OCI-LY1 (cell line): ENCODE data around the gene ARID3A.

Experiments used
- H2AFZ ChIP-seq: fragments of 200-600 bp; sonication (generic), shearing (Covaris generic); 2 replicates; pipeline ENCODE4 v1.6.0; 2014; ENCODE audit warnings: antibody characterized with exemption, mild to moderate bottlenecking, low read length
- H3F3A ChIP-seq: fragments of 200-600 bp; sonication (generic), shearing (Covaris generic); 2 replicates; pipeline ENCODE4 v1.6.0; 2014; ENCODE audit warnings: mild to moderate bottlenecking, antibody characterized with exemption, low read length, moderate library complexity; ENCODE audit not compliant: insufficient read depth
- H3K27ac ChIP-seq: fragments of 200-600 bp; sonication (generic); 2 replicates; pipeline ENCODE4 v1.5.1; 2014; ENCODE audit warnings: low read length, mixed run types, mild to moderate bottlenecking, low read depth; ENCODE audit not compliant: poor library complexity, severe bottlenecking
- H3K27me3 ChIP-seq: fragments of 200-600 bp; sonication (generic); 2 replicates; pipeline ENCODE4 v1.6.0; 2014; ENCODE audit warnings: antibody characterized with exemption, mild to moderate bottlenecking, low read length, moderate library complexity; ENCODE audit not compliant: insufficient read depth
- H3K36me3 ChIP-seq: fragments of 200-600 bp; sonication (generic); 2 replicates; pipeline ENCODE4 v1.6.1; 2014; ENCODE audit warnings: mild to moderate bottlenecking, antibody characterized with exemption, low read length, moderate library complexity, mixed read lengths; ENCODE audit not compliant: insufficient read depth
- H3K4me1 ChIP-seq: fragments of 200-600 bp; sonication (generic); 2 replicates; pipeline ENCODE4 v1.5.1; 2014; ENCODE audit warnings: mild to moderate bottlenecking, low read length, moderate library complexity; ENCODE audit not compliant: insufficient read depth, severe bottlenecking
- H3K4me2 ChIP-seq: fragments of 200-600 bp; sonication (generic), shearing (Covaris generic); 2 replicates; pipeline ENCODE4 v1.6.1; 2014; ENCODE audit warnings: low read length
- H3K4me3 ChIP-seq: fragments of 200-600 bp; sonication (generic); 2 replicates; pipeline ENCODE4 v1.5.1; 2014; ENCODE audit warnings: low read length, low read depth, mild to moderate bottlenecking, mixed read lengths; ENCODE audit not compliant: poor library complexity, severe bottlenecking
- H3K79me2 ChIP-seq: fragments of 200-600 bp; shearing (Covaris generic); 2 replicates; pipeline ENCODE4 v1.6.1; 2016; ENCODE audit warnings: mixed run types, low read length, mixed read lengths; ENCODE audit not compliant: insufficient read depth
- H3K9ac ChIP-seq: fragments of 200-600 bp; sonication (generic), shearing (Covaris generic); 2 replicates; pipeline ENCODE4 v1.6.1; 2014; ENCODE audit warnings: mild to moderate bottlenecking, low read length, mixed read lengths
- H3K9me2 ChIP-seq: fragments of 200-600 bp; sonication (generic), shearing (Covaris generic); 2 replicates; pipeline ENCODE4 v1.6.1; 2014; ENCODE audit warnings: low read depth, mild to moderate bottlenecking, low read length, mixed read lengths
- H3K9me3 ChIP-seq: fragments of 200-600 bp; shearing (Covaris generic); 2 replicates; pipeline ENCODE4 v1.6.1; 2014; ENCODE audit warnings: low read length, mixed read lengths
- H4K20me1 ChIP-seq: fragments of 200-600 bp; sonication (generic), shearing (Covaris generic); 2 replicates; pipeline ENCODE4 v1.6.0; 2016; ENCODE audit warnings: mild to moderate bottlenecking, low read length; ENCODE audit not compliant: insufficient read depth
- EZH2 ChIP-seq: fragments of 200-600 bp; sonication (generic), shearing (Covaris generic); IDR thresholded peaks from 2 replicates; pipeline ENCODE4 v1.8.0; 2017; ENCODE audit warnings: borderline replicate concordance, mixed run types, mild to moderate bottlenecking, antibody characterized with exemption, low read length, moderate library complexity, mixed read lengths
- TF ChIP-seq, protein P1 (sequence below): fragments of 200-600 bp; sonication (generic), shearing (Covaris generic); IDR thresholded peaks from 2 replicates; pipeline ENCODE4 v1.5.1; 2017; ENCODE audit warnings: mild to moderate bottlenecking, antibody characterized with exemption, low read length, moderate library complexity, mixed read lengths

Gene ARID3A

DNA sequence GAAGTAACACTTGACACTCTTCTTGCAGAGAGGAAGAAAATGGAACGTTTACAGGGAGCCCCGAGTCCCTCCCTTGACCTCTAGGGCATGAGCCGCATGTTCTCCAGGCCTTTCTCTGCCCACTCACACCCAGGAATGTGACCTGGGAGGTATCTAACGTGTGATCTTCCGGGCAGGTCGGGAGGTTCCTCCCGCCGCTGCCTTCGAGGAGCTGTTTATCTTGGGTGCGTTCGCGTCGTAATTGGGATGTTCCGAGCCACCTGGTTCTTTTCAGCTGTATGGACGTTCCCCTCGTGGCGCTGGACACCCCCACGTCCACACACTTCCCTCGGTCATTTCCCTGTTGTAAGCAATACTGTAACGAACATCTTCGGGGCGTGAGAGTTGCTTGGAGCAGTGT, 13.6 kb downstream of the ARID3A start:
- peaks cover 32% of the 10 kb centered on the region; the same call in 1 of the 2 replicates for H3K27me3 ChIP-seq
- no peaks in the 10 kb centered on the region for H3K36me3 ChIP-seq
- H3F3A ChIP-seq: no peaks in the 10 kb centered on the region
- TF ChIP-seq, protein P1, sequence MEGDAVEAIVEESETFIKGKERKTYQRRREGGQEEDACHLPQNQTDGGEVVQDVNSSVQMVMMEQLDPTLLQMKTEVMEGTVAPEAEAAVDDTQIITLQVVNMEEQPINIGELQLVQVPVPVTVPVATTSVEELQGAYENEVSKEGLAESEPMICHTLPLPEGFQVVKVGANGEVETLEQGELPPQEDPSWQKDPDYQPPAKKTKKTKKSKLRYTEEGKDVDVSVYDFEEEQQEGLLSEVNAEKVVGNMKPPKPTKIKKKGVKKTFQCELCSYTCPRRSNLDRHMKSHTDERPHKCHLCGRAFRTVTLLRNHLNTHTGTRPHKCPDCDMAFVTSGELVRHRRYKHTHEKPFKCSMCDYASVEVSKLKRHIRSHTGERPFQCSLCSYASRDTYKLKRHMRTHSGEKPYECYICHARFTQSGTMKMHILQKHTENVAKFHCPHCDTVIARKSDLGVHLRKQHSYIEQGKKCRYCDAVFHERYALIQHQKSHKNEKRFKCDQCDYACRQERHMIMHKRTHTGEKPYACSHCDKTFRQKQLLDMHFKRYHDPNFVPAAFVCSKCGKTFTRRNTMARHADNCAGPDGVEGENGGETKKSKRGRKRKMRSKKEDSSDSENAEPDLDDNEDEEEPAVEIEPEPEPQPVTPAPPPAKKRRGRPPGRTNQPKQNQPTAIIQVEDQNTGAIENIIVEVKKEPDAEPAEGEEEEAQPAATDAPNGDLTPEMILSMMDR: no peak
- no peak for TF ChIP-seq EZH2
- no peaks in the 10 kb centered on the region for H3K79me2 ChIP-seq
- no peak overlapping the region for H3K4me3 ChIP-seq
- H3K9me2 ChIP-seq: no peaks in the 10 kb centered on the region
- H3K9ac ChIP-seq: no peak overlapping the region
- H2AFZ ChIP-seq: no peak overlapping the region
- no peak overlapping the region for H3K27ac ChIP-seq
- no peak overlapping the region for H3K4me2 ChIP-seq
- no peaks in the 10 kb centered on the region for H4K20me1 ChIP-seq
- H3K9me3 ChIP-seq: 0 out of 2 replicates have a peak, but pooled peaks cover 2% of the 10 kb centered on the region
- H3K4me1 ChIP-seq: no peaks in the 10 kb centered on the region

DNA sequence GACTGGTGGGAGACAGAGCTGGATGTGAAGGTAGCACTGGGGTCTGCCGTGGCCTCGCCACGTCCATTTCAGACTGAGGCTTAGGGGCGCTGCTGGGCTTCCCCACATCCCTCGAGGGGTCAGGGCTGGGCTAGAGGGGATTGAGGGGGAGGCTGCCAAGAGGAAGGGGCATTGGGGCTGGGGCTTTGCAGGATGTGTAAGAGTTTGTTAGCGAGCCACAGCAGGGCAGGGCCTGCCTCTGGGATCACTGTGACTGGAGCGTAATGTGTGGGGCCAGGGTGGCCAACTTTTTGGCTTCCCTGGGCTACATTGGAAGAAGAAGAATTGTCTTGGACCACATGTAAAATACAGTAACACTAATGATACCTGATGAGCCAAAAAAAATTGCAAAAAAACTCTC, 14.1 kb downstream of the ARID3A start:
- no peaks in the 10 kb centered on the region for H3K4me1 ChIP-seq
- H3K9me3 ChIP-seq: 0 out of 2 replicates have a peak, but pooled peaks cover 2% of the 10 kb centered on the region
- peaks cover 29% of the 10 kb centered on the region; the same call in 1 of the 2 replicates for H3K27me3 ChIP-seq
- H3K27ac ChIP-seq: no peak overlapping the region
- no peaks in the 10 kb centered on the region for H4K20me1 ChIP-seq
- H3K4me2 ChIP-seq: no peak overlapping the region
- H3K79me2 ChIP-seq: no peaks in the 10 kb centered on the region
- H3K9ac ChIP-seq: no peak overlapping the region
- H2AFZ ChIP-seq: no peak overlapping the region
- TF ChIP-seq, protein P1: no peak
- TF ChIP-seq EZH2: no peak
- no peaks in the 10 kb centered on the region for H3K9me2 ChIP-seq
- H3K4me3 ChIP-seq: no peak overlapping the region
- no peaks in the 10 kb centered on the region for H3K36me3 ChIP-seq
- H3F3A ChIP-seq: no peaks in the 10 kb centered on the region

DNA sequence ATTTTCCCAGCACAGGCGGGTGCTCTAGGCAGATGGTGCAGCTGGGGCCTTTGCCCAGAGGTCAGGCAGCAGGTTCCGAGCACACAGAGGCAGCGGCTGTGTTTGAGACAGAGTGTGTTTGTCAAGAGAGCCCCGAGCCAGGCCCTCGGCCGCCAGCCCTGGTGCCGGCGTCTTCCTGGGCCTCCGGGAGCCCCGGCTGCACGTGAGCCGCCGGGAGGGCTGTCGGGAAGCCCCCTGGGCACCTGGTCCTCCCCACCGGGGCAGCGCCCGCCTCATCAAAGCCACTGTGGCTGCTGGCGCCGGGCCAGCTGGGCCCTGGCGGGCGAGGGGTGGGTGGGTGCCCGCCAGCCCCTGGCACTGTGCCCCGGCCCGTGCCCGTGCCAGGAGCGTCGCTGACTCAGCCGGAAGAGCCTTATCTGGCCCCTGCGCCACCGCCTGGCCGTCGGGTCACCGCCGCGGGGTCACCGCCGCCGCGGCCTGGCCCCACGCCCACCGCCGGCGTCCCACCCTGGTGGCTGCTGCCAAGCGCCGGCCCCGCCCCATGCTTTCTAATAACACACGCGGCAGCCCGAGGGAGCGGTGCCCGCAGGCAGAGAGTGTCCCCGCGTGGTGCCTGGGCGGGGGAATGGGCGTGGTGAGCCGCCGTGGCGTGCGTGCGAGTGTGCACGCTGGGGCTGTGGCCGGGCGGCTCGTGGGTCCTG, 14.9 kb downstream of the ARID3A start:
- no peaks in the 10 kb centered on the region for H3F3A ChIP-seq
- no peaks in the 10 kb centered on the region for H3K9me2 ChIP-seq
- no peaks in the 10 kb centered on the region for H3K4me1 ChIP-seq
- H3K79me2 ChIP-seq: no peaks in the 10 kb centered on the region
- H3K36me3 ChIP-seq: no peaks in the 10 kb centered on the region
- peaks cover 29% of the 10 kb centered on the region; the same call in 1 of the 2 replicates for H3K27me3 ChIP-seq
- no peak for TF ChIP-seq EZH2
- TF ChIP-seq, protein P1: no peak
- H3K27ac ChIP-seq: no peak overlapping the region
- H4K20me1 ChIP-seq: no peaks in the 10 kb centered on the region
- H2AFZ ChIP-seq: no peak overlapping the region
- H3K4me2 ChIP-seq: no peak overlapping the region
- no peak overlapping the region for H3K9ac ChIP-seq
- no peak overlapping the region for H3K4me3 ChIP-seq
- H3K9me3 ChIP-seq: 0 out of 2 replicates have a peak, but pooled peaks cover 2% of the 10 kb centered on the region
